PC-9 (cell line): Measurements from ENCODE around the gene GAB2. TPM values are rescaled to one million over a fixed set of nuclear protein-coding genes. Genes with fewer than 3 reads are reported as not detected.

Experiments
- BruUV-seq: library from RNA; stranded (reverse); fragments of 400-500 nt; replicated peaks from 2 replicates; lab custom pipeline; 2021; lab: Mats Ljungman, UMichigan
- CTCF ChIA-PET: fragments of 300-600 bp; sonication (Branson Sonifier 250); formaldehyde crosslinking; loops from one replicate; lab custom pipeline; 2022; ENCODE audit warnings: antibody characterized with exemption; lab: Charles Lee
- POLR2A ChIA-PET: fragments of 300-600 bp; sonication (Branson Sonifier 250); formaldehyde crosslinking; loops from one replicate; lab custom pipeline; 2022; ENCODE audit warnings: antibody characterized with exemption; ENCODE audit not compliant: unreplicated experiment; lab: Charles Lee
- DNase-seq, 2 experiments: peaks; one replicate each; pipeline versions ENCODE4 v3.0.0 to v3.0.0-alpha.2; 2015 to 2022; ENCODE audit warnings: mixed read lengths in 1 of 2
- H2AFZ ChIP-seq: fragments of 200-600 bp; sonication (generic); 2 replicates; pipeline ENCODE4 v1.8.1; 2017; ENCODE audit warnings: antibody characterized with exemption
- H3F3A ChIP-seq: fragments of 200-600 bp; sonication (generic); 2 replicates; pipeline ENCODE4 v1.8.1; 2017; ENCODE audit warnings: antibody characterized with exemption, mild to moderate bottlenecking, low read depth; ENCODE audit not compliant: insufficient read depth
- H3K27ac ChIP-seq: fragments of 200-600 bp; sonication (generic); 2 replicates; pipeline ENCODE4 v1.6.1; 2016; ENCODE audit warnings: mixed run types
- H3K27me3 ChIP-seq: fragments of 200-600 bp; sonication (generic); 2 replicates; pipeline ENCODE4 v1.6.1; 2016; ENCODE audit warnings: low read depth, mixed run types; ENCODE audit not compliant: insufficient read depth
- H3K36me3 ChIP-seq: fragments of 200-600 bp; sonication (generic); 2 replicates; pipeline ENCODE4 v1.6.1; 2016; ENCODE audit warnings: low read depth, mixed run types
- H3K4me1 ChIP-seq: fragments of 200-600 bp; sonication (generic); replicated peaks from 2 replicates; pipeline ENCODE4 v1.6.1; 2016; ENCODE audit warnings: mixed run types; ENCODE audit not compliant: insufficient read depth
- H3K4me2 ChIP-seq: fragments of 200-600 bp; sonication (generic); 2 replicates; pipeline ENCODE4 v1.6.1; 2017; ENCODE audit warnings: mixed run types
- H3K4me3 ChIP-seq: fragments of 200-600 bp; sonication (generic); 2 replicates; pipeline ENCODE4 v1.6.1; 2016; ENCODE audit warnings: mixed run types
- H3K79me2 ChIP-seq: fragments of 200-600 bp; sonication (generic); 2 replicates; pipeline ENCODE4 v1.6.1; 2017; ENCODE audit warnings: low read depth, mixed run types
- H3K9me2 ChIP-seq: fragments of 200-600 bp; sonication (generic); 2 replicates; pipeline ENCODE4 v1.8.1; 2017; ENCODE audit warnings: mild to moderate bottlenecking; ENCODE audit not compliant: insufficient read depth
- H3K9me3 ChIP-seq: fragments of 200-600 bp; sonication (generic); 2 replicates; pipeline ENCODE4 v1.8.1; 2016; ENCODE audit warnings: low read depth; ENCODE audit not compliant: insufficient read depth
- H4K20me1 ChIP-seq: fragments of 200-600 bp; sonication (generic); 2 replicates; pipeline ENCODE4 v1.8.1; 2017; ENCODE audit not compliant: insufficient read depth
- CTCF ChIP-seq: fragments of 200-600 bp; sonication (generic); conservative IDR thresholded peaks from 2 replicates; pipeline ENCODE4 v1.6.1; 2017; ENCODE audit warnings: mixed run types, antibody characterized with exemption, mild to moderate bottlenecking, moderate library complexity
- EZH2 ChIP-seq: fragments of 200-600 bp; sonication (generic); IDR thresholded peaks from 2 replicates; pipeline ENCODE4 v1.8.0; 2017; ENCODE audit warnings: antibody characterized with exemption, low read depth
- intact Hi-C: fragments of 100-400 bp; cut with micrococcal nuclease; formaldehyde crosslinking; loops from one replicate; pipeline ENCODE4 v1.10.0; 2022; ENCODE audit not compliant: unreplicated experiment
- total RNA-seq: library from RNA; stranded (reverse); gene quantifications from 2 replicates; pipeline ENCODE4 v1.2.3, GENCODE V29; 2021

The GAB2 gene
- total RNA-seq, 1 experiment from 2014 or later, result 17.5 TPM

- no peaks in the 10 kb centered on the region for H3K36me3 ChIP-seq
- peaks cover 7% of the 10 kb centered on the region; the same call in 1 of the 2 replicates for H3K9me3 ChIP-seq
- intact Hi-C loops, result no loop called here
- no peak overlapping the region for H3K4me3 ChIP-seq
- no peak for DNase-seq
- H4K20me1 ChIP-seq, result no peaks in the 10 kb centered on the region
- H2AFZ ChIP-seq, result no peak overlapping the region
- no peak overlapping the region for H3K4me2 ChIP-seq
- no peaks in the 10 kb centered on the region for H3K27me3 ChIP-seq
- no peaks in the 10 kb centered on the region; the same call in 1 of the 2 replicates for H3F3A ChIP-seq
- H3K9me2 ChIP-seq, result no peaks in the 10 kb centered on the region
- H3K4me1 ChIP-seq, result no peaks in the 10 kb centered on the region
- ChIA-PET CTCF (no interaction called here), POLR2A (no interaction called here)
- no TSS peak for BruUV-seq
- H3K27ac ChIP-seq, result no peak overlapping the region
- TF ChIP-seq CTCF (no peak), EZH2 (no peak)
- H3K79me2 ChIP-seq, result no peaks in the 10 kb centered on the region
Measured at GRCh38 chr11:78374917-78375316, 42.7 kb downstream of the GAB2 start.

GRCh38 chr11:78373689-78374088 lies 43.9 kb downstream of the GAB2 start:
- H3K4me3 ChIP-seq, result no peak overlapping the region
- intact Hi-C loops, result no loop called here
- CTCF ChIA-PET, result no interaction called here
- no peaks in the 10 kb centered on the region for H3F3A ChIP-seq
- H3K9me3 ChIP-seq, result peaks cover 7% of the 10 kb centered on the region; the same call in 1 of the 2 replicates
- TF ChIP-seq CTCF (no peak), EZH2 (no peak)
- no peaks in the 10 kb centered on the region for H3K27me3 ChIP-seq
- no peak overlapping the region for H3K27ac ChIP-seq
- no peak overlapping the region for H3K4me2 ChIP-seq
- H2AFZ ChIP-seq, result no peak overlapping the region
- BruUV-seq, result no TSS peak
- no peaks in the 10 kb centered on the region for H4K20me1 ChIP-seq
- H3K4me1 ChIP-seq, result no peaks in the 10 kb centered on the region
- no peak for DNase-seq
- no peaks in the 10 kb centered on the region for H3K79me2 ChIP-seq
- H3K9me2 ChIP-seq, result no peaks in the 10 kb centered on the region
- H3K36me3 ChIP-seq, result no peaks in the 10 kb centered on the region
- POLR2A ChIA-PET, result no interaction called here

- BruUV-seq, result no TSS peak
- CTCF ChIA-PET, result no interaction called here
- no peaks in the 10 kb centered on the region for H3K4me1 ChIP-seq
Measured at GRCh38 chr11:78372114-78372768, 45.4 kb downstream of the GAB2 start.

More at GRCh38 chr11:78372114-78372768, 45.4 kb downstream of the GAB2 start:
- Histone ChIP-seq H3K4me2 (no peak overlapping the region), H3K4me3 (no peak overlapping the region), H3K27ac (no peak overlapping the region), H3K9me2 (no peaks in the 10 kb centered on the region), H4K20me1 (no peaks in the 10 kb centered on the region), H3K9me3 (peaks cover 6% of the 10 kb centered on the region; the same call in 1 of the 2 replicates), H3K27me3 (no peaks in the 10 kb centered on the region), H3F3A (no peaks in the 10 kb centered on the region), H2AFZ (no peak overlapping the region), H3K79me2 (no peaks in the 10 kb centered on the region), H3K36me3 (no peaks in the 10 kb centered on the region)
- TF ChIP-seq EZH2 (no peak), CTCF (no peak)
- DNase-seq, result peak in 1 of 2 experiments; percentile 8
- POLR2A ChIA-PET, result interaction anchor here (0.5 kb wide), 1 partner anchor 557 kb away, joined by 4 read pairs; no protein-coding TSS in a partner anchor
- intact Hi-C loops, result no loop called here
